Hematopoietic multipotent progenitor cell (in vitro differentiated cells): ENCODE measurements around the gene FAM20C. TPM values are rescaled to one million over a fixed set of nuclear protein-coding genes. Genes with fewer than 3 reads are reported as not detected.
"Not testable (repeated sequence)": the region's sequence is repeated elsewhere in the genome, so short reads cannot be mapped to it uniquely, and the experiment has no call there.

Source experiments
- DNase-seq, 3 donors: peaks; one replicate each; pipeline ENCODE4 v3.0.0-alpha.2; 2011 to 2015; ENCODE audit warnings: low read depth in 2 of 3, low spot score in 2 of 3
- total RNA-seq: library from RNA; depleted of rRNA; stranded (reverse); fragments of >200 nt; gene quantifications from one replicate; pipeline ENCODE4 v1.2.3, GENCODE V29; 2012

FAM20C gene
- total RNA-seq, 1 donor: 2.7 TPM

- DNase-seq: no peak
Observed at GRCh38 chr7:171912-172515, 20.4 kb upstream of the FAM20C start.

DNA sequence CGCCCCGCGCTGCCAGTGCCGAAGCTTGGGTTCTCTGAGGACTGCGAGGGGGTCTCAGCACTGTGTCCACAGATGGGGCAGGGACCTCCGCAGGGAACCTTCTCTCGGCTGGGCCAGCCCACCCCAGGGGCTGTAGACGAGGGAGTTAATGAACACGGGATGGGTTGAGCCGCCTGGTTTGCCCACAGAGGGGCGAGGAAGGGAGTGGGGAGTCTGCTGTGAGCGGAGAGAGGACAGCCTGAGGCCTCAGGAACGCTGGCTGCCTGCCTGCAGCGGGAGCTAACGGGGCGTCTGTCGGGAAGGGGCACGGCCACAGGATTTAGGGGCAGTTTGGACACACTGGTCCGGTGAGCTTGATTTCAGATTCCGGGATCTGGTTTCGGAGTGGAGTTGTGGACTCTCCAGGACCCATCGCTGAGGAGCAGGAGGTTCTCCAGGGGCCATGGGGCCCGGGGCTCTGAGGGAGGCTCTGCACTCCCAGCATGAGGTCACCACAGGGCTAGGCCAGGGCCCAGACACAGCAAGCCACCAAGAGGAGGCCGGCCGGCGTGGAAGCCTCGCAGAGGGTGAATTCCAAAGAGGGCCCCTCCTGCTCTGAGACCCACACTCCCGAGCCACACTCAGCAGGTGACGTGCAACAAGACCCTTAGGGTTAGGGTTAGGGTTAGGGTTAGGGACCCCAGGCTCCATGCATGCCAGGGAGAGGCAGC lies 19.0 kb upstream of the FAM20C start:
- no peak for DNase-seq

DNA sequence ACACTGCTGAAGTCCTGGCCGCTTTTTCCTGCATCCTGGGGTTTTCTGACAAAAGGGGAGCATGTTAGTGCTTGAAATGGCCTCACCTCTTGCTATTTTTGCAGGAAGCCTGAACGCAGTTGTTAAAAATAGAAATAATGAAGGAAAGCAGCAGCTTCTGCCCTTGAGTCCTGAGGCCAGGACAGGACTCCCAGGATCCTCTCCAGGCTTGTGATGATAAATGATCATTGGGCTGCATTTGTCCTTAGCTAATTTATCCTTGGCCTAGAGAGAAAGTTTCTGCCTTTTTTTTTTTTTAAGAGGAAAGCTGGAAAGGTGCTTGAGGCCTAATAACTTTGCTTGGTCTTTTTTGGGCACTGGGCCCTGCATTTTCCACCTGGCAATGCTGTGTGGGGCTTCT lies 17.7 kb upstream of the FAM20C start:
- DNase-seq: no peak

GRCh38 chr7:175955-176354 lies 16.4 kb upstream of the FAM20C start:
- no peak for DNase-seq

DNA sequence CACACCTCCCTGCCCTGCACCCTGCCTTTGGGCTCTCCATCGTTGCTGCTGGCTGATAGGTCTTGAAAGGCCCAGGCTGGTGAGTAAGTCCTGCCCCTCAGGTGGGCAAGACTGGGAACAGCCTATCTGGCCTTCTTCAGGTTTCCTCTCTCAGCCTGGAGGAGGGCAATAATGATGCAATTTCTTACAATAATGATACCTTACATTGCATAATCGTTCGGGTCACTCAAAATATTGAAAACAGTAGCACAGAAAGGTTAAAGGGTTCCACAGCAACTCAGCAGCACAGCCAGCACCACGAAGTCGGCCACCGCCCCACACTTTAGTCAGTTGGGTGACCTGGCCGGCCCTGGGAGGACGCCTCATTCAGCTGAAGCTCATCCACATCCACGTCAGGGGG lies 16.0 kb upstream of the FAM20C start:
- no peak for DNase-seq

- DNase-seq: no peak
Observed at GRCh38 chr7:176786-177459, 15.4 kb upstream of the FAM20C start.

GRCh38 chr7:178444-178843 lies 13.9 kb upstream of the FAM20C start:
- no peak for DNase-seq

- no peak for DNase-seq
Observed at GRCh38 chr7:179209-179681, 13.1 kb upstream of the FAM20C start.

DNA sequence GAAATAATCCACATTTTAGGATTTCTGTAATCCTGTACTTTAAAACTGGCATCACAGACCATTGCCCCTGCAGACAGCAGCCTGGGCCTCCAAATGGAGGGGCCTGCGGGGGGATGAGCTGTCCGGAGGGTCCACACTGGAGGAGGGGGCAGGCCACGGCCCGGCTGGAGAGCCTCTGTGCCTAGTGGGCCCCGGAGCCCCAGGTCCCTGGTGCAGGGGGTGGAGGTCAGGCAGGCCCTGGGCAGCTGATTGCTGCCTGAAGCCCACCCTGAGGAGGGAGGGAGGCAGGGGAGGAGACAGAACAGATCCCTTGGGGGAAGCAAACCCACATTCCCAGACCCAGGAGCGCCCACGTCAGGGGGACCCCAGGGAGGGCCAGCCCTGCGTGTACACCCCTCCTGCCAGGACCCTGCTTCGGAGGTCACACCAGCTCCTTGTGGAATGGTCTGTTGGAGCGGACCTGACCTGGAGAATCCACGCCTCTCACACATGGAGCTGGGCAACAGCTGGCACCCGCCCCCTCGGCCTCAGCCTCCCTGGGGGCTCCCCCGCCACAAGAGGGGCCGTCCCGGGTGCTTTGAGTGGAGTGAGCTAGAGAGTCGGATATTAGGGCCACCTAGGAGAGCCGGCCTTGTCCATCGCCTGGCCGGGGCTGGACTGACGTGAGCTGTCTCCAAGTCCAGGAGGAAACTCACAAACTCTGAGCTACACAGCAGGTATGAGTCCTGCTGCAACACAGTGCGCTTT lies 12.2 kb upstream of the FAM20C start:
- no peak for DNase-seq

GRCh38 chr7:181738-182137 lies 10.6 kb upstream of the FAM20C start:
- no peak for DNase-seq

DNA sequence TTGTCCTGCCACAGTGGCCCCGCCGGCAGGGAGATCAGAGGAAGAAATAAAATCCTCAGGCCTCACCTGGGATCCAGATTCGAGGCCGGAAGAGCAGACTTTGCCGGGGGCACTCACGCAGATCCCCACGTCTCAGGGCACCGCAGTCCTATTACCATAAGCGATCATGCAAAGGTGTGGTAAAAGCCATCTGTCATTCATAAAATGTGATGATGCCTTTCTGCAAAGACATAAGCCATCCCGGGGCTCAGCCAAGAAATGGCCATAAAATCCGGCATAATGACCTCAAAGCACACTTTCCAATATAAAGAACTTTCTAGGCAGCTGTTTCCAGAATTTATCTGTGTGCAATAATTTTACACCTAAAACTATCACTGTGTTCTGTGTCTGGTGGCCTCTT lies 9.9 kb upstream of the FAM20C start:
- not testable (repeated sequence) for DNase-seq

DNA sequence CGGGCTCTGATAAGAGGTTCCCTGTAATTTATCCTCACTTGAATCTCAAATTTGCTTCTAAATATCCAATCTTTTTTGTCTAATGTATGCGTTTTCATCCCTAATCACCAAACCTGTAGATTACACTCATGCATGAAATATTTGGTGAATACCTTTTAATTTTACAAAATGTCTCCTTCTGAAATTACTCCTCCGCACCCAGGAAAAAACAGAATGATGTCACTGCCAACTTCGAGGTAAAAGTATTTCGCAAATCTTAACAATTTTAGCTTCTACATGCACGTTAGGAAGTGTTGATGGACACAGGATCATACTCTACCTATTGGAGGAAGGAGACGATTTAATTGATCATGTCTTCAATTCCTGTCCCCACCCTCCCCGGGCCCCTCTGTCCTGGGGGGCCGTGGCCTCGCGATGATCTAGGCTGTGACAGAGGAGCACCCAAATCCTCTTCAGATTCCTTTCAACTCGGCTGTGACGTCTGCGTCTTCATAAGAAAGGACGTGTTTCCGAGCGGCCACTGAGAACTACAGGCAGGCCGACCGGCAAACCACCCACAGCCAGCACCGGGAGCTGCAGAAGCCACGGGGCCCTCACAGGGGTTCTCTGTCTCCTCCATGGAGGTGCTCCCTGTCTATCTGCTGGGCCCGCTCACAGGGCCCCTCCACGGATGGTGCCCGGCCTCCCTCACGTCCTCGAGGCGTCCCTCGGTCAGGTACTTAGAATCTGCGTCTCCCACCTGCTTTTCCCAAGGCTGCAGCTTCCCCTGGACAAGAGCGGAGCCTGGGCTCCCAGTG lies 8.7 kb upstream of the FAM20C start:
- no peak for DNase-seq

GRCh38 chr7:184294-185264 lies 7.8 kb upstream of the FAM20C start:
- no peak for DNase-seq

DNA sequence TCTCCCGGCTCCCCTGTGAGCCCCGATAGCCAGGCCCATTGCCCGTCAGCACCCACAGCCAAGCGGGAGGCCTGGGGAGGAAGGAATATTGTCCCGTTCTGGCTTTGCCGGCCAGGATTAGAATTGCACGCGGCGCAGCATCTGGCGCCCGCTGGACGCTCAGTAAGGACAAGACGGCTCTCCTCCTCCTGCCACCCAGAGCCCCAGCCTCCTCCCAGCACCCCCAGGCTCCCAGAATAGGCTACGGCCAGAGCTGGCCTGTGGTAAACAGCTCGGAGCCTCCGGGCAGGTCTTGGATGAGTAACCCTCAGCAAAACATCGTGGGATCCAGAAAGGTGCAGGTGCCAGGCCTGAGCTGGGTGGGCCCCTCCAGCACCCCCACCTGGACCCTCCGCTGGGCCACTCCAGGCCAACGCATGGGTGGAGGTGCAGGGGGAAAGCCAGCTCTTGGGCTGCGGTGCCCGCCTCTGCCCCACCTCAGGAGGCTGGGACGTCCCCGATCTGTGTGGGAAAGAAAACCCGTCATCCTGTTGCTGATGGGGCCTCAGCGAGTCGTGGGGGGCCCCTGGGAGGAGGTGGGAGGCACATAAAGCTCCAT lies 5.8 kb upstream of the FAM20C start:
- no peak for DNase-seq

DNA sequence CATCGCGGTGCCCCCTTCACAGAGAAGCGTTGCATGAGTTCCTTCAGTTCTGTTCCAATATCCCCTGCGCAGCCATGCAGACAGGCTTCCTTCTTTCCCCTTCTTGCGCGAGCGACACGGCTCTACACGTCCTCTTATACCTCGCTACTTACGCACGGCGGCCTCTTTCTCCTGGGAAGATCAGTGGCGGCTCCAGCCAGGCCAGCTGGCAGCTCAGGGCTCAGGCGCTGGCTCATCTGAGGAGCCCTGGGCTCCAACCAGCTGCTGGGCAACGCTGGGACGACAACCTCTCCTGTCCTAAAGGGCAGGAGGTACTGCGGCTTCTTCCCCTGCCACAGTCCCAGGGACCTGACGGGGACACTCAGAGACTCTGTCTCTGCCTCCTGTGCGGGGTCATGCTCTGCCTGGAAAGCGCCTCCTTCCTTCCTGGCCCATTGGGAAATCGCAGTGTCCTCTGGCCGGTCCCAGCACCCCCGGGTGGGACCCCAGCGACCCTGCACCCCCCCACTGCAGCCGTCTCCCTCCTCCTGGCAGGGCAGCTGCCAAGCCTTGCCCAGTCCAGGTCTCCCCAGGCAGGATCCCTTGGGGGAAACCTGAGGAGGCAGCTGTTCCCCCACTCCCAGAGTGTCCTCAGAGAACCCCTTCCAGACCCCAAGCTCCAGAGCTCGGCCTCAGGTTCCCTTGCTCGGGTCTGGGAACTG lies 5.0 kb upstream of the FAM20C start:
- no peak for DNase-seq

- no peak for DNase-seq
Observed at GRCh38 chr7:188174-188573, 4.2 kb upstream of the FAM20C start.

DNA sequence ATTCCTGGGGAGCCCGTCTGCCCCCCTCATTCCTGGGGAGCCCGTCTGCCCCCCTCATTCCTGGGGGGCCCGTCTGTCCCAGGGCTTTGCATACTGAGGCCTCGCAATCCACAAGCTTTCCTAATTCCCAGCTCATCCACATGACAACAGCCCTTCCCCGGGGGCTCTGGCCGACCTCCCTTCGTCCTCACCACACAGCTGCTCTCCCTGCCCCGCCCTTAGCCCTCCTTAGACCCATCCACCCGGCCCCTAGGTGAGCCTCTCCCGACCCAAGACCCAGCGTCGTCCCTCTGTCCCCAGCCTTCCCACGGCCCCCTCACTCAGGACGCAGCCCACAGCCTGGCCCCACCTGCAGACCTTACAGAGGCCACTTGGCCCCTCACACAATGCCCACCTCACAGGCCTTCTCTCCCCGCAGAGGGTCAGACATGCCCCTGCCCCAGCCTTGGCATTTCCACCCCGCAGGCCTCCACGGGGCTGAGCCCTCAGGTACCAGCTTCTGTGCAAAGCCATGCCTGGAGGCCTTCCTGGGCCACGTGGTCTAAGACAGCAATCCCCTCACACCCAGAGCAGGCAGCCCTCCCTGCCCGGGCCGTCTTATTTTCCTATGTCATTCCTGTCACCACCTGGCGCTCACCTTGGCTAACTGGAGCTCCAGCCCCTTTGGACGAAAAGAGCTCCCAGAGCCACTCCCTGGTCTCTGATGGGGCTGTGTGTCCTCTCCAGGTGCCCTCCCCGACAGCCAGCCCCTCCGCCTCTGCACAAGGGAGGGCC lies 3.5 kb upstream of the FAM20C start:
- DNase-seq: no peak

DNA sequence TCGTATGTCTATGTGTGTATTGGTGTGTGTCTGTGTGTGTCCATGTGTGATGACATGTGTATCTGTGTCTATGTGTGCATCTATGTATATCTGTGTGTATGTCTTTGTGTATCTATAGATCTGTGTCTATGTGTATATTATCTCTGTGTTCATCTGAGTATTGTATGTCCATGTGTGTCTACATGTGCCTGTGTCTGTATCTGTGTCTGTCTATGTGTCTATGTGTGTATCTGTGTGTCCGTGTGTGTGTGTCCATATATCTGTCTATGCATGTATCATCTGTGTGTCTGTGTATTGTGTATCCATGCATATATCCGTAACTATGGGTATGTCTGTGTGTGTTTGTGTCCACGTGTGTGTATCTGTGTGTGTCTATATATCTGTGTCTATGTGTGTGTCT lies 2.7 kb upstream of the FAM20C start:
- DNase-seq: no peak
